Activated T-cell treated with anti-CD3 and anti-CD28 coated beads for 1 hour (primary cell): ENCODE results near the gene STAG2.
"Not testable (repeated sequence)": the region's sequence is repeated elsewhere in the genome, so short reads cannot be mapped to it uniquely, and the experiment has no call there.

Source experiments
- DNase-seq: peaks from one replicate; pipeline ENCODE4 v3.0.0-alpha.2; 2020; ENCODE audit warnings: low read depth

STAG2 gene

DNA sequence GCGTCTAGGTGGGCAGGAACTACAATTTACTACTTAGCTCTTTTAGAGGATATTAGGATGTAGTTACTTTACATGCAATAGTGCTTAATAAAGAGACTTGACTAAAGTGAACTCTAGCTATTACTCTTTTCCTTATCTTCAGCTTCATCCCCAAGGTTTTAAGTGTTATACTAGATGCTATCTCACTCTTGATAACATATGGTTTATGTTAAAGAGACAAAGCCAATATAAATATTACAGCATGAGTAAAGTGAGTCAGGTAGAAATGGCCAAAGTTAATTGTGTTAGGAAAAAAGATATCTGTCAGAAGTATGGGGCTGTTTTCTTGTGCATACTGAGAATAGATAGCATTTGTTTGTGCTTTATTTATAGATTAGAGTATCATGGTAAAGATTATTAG, 80.5 kb downstream of the STAG2 start:
- no peak for DNase-seq

DNA sequence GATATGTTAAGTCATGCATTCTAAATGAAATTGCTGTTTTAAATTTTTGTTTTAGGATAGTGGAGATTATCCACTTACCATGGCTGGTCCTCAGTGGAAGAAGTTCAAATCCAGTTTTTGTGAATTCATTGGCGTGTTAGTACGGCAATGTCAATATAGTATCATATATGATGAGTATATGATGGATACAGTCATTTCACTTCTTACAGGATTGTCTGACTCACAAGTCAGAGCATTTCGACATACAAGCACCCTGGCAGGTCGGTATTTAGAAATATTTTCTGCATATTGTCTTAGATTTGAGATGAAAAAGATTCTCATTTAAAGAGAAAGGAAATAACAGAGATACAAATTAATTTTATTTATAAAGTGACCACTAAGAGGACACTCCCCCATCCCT, 83.6 kb downstream of the STAG2 start:
- no peak for DNase-seq

- DNase-seq, result not testable (repeated sequence)
Observed at GRCh38 chrX:124084417-124084816, 122.9 kb downstream of the STAG2 start.

DNA sequence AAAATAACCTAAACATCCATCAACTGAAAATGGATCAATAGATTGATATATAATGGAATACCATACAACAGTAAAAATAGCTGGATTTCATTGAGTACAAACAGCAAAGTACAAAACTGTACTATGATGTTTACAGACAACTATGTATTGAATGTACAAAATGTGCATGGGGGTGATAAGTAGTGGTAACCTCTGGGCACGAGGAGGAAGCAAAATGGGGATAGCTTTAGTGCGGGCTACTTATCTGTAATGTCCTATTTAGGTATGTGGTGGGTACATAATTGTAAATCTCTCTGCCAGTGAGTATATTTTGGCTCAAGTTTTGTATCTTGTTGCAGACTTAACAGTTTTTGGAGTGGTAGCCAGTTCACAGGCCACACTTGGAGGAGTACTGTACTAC, 123.6 kb downstream of the STAG2 start:
- no peak for DNase-seq

- DNase-seq, result no peak
Observed at GRCh38 chrX:124086411-124086810, 124.9 kb downstream of the STAG2 start.

- DNase-seq, result no peak
Observed at GRCh38 chrX:124087000-124087746, 125.7 kb downstream of the STAG2 start.

- no peak for DNase-seq
Observed at GRCh38 chrX:124093222-124093621, 131.7 kb downstream of the STAG2 start.

DNA sequence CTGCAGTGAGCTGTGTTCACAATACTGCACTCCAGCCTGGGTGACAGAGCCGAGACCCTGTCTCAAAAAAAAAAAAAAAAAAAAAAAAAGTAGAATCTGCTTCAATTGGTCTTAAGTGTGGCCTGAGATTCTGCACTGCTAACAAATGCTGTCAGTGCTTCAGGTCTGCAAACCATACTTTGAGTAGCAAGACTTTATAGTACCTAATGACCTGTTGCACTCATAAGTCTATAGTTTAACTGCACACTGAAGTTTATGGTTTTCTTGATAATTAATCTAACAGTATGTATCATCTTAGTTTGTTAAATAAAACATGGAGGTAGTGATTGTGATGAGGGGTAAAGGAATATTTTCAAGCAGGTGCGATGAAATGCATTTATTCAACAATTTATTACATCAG, 135.6 kb downstream of the STAG2 start:
- no peak for DNase-seq

DNA sequence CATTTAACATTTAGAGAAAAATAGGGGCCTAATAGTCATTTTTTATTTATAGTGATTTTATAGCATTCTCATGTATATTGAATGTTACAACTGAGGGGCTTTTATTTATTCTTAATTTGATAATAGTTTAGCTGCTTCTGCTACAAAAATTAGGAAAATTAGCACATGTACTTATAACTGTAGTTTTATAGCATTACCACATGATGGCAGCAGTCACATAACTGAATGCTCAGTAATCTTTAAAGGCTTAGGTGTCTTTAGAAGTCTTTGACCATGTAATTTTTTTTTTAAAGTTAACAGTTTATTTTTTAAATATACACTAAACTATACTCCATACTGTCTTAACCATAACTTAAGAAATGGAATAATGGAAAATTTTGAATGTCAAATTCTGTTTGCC, 136.6 kb downstream of the STAG2 start:
- DNase-seq, result no peak

DNA sequence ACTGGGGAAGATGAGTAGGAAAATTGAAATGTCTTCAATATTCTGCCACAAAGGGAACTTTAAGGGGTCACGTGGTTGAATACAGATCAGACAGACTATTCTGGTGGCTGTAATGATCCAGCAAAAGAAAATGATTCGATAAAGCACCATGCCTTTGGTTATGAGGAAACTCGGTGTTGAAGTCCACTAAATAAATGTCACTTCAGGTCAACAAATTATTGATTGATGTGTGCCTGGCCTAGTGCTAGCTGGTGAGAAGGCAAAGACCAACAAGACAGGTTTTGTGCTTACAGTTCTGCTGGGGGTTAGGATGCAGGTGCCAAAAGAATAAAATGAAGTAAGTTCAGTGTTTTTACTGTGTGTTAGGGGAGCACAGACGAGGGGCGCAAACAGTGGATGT, 142.5 kb downstream of the STAG2 start:
- DNase-seq, result no peak

DNA sequence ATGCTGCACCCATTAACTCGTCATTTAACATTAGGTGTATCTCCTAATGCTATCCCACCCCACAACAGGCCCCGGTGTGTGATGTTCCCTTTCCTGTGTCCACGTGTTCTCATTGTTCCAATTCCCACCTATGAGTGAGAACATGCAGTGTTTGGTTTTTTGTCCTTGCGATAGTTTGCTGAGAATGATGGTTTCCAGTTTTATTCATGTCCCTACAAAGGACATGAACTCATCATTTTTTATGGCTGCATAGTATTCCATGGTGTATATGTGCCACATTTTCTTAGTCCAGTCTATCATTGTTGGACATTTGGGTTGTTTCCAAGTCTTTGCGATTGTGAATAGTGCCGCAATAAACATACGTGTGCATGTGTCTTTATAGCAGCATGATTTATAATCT, 143.0 kb downstream of the STAG2 start:
- DNase-seq, result not testable (repeated sequence)

GRCh38 chrX:124113621-124114600, 152.4 kb downstream of the STAG2 start:
- no peak for DNase-seq

DNA sequence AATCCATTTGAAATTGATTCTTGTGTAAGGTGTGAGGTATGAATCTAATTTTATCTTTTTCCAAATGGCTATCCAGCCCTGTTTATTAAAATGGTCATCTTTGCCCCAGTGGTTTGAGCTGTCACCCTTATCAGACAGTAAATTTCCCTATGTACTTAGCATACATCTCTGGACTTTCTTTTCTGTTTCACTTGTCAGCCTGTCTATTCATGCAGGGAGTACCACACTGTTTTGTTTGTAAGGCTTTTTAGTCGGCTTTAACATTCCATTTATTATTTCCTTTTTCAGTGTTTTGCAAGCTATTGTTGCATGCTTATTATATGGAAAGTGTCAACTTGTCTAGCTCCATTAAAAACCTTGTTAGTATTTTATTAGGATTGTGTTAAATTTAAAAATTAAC, 155.8 kb downstream of the STAG2 start:
- no peak for DNase-seq

- DNase-seq, result no peak
Observed at GRCh38 chrX:124125471-124125870, 164.0 kb downstream of the STAG2 start.

GRCh38 chrX:124127496-124127895, 166.0 kb downstream of the STAG2 start:
- no peak for DNase-seq

DNA sequence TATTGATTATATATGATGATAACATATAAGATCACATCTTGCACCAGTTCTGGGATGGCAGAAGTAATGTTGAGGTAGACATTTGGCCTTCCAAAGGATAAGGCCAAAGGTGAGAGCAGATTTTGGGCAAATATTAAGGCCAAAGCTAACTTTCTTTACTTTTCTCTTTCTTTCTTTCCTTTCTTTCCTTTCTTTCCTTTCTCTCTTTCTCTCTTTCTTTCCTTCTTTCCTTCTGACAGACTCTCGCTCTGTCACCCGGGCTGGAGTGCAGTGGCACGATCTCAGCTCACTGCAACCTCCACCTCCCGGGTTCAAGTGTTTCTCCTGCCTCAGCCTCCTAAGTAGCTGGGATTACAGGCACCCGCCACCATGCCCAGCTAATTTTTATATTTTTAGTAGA, 170.9 kb downstream of the STAG2 start:
- DNase-seq, result not testable (repeated sequence)

GRCh38 chrX:124145749-124146148, 184.2 kb downstream of the STAG2 start:
- no peak for DNase-seq

DNA sequence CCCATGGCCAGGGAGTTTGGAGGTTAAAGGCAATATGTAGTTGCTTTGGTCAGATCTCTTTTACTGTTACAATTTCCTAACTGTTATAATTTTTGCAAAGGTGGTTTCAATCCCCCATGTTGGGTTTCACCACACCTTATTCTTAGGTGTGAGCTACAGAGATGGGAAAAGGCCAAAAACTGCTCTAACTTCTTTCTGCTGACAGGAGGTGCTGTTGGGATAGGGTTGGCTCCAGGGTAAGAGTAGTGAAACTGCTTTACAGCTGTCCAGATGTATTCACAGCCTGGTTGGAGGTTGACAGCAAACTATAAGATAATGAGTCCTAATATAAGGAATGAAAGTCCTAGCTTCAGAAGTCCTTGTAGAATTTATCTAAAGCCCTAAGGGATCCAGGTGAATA, 189.7 kb downstream of the STAG2 start:
- no peak for DNase-seq
